Measurements from ENCODE around the gene ECSIT.

GRCh38 chr19:11489378-11489777 lies 39.6 kb downstream of the ECSIT start:
- TF ChIP-seq CTCF (IDR thresholded peaks at IDR 0.05; ENCODE audit: insufficient read depth, low read length) (no peak), POLR2AphosphoS5 (IDR thresholded peaks at IDR 0.05; ENCODE audit: low read depth) (no peak), REST (IDR thresholded peaks at IDR 0.05; ENCODE audit: insufficient replicate concordance, low read depth) (no peak)
